ENCODE data around the gene NIPAL3.
"Not testable (repeated sequence)": the region's sequence is repeated elsewhere in the genome, so short reads cannot be mapped to it uniquely, and the experiment has no call there.

The NIPAL3 gene

DNA sequence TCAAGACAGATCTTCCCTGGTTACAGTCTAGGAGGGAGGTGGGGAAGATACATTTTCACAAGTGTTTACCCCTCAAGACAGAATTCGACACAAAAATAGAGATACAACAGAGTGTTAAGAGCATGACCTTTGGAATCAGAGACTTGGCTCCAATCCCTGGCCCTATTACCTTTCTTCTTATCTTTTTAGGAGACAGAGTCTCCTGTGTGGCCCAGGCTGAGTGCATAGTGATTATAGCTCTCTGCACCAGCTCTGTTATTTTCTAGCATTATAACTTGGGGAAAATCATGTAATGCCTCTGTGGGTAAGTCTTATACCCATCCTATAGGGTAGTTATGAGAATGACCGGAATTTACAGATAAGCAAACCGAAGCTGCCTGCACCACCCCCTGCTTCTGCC lies 9.8 kb downstream of the NIPAL3 start:
- DNase-seq, result no peak

DNA sequence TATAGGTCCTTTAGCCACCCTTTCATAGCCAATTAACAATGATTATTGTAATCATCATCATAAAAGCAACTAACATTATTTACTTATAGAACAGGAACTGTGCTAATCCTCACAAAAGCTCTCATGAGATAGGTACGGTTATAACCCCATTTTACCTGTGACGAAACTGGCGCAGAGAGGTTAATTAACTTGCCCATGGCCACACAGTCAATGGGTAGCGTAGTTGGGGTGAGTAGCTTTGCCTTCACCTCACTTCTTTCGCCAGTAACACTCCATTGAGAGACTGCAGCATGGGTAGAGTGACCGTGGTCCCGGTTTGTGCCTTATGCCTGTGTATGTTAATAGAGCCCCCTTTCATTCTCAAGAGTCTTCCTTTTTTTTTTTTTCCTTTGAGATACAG lies 10.3 kb downstream of the NIPAL3 start:
- DNase-seq, result no peak

DNA sequence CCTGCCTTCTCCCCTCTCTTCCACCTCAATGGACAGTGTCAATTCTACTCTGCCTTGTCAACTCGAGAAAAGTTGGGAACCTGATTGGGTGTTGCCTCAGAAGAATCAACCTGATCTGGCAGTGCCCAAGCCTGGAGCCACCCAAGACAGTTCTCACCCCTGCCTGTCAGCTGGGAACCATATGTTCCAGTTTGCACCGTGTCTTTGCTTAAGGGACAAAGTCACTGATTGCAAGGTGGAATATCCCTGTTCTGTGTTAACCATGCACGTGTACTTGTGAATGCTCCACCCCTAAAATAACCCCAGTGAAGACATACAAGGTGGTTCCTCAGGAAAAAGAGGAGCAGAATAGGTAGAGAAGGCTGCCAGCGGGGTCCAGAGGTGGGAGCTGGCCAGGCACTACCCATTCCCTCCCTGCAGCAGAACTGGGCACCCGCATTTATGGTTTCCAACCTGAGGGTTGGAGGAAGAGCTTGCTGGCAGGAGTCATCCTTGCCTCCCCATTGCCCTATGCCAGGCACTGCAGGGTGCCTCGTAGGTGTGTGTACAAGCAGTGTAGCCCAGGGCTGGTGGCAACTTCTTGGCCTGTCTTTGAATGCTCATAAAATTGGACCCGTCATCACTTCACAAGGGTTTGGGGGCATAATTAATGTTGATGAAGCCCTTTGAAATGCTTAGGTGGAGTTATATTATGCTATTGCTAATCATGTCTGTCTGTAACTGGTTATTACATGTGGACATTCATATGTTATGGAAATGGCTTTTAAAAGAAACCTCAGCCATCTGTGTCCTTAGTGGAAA lies 11.3 kb downstream of the NIPAL3 start:
- no peak for DNase-seq

DNA sequence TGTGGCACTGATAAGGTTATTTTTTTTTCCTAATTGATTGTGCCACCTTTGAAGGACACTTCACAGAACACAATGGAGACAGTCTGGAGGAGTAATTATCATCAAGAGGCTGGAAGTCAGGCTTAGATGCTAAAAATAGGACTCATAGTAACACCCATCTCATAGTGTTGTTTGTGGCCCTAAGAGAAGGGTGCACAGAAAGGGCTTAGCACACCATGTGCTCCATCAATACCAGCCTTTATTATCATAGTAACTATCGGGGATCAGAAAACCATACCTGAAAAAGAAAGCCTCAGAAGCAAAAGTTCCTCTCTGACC lies 11.9 kb downstream of the NIPAL3 start:
- DNase-seq, result peak; percentile 11

DNA sequence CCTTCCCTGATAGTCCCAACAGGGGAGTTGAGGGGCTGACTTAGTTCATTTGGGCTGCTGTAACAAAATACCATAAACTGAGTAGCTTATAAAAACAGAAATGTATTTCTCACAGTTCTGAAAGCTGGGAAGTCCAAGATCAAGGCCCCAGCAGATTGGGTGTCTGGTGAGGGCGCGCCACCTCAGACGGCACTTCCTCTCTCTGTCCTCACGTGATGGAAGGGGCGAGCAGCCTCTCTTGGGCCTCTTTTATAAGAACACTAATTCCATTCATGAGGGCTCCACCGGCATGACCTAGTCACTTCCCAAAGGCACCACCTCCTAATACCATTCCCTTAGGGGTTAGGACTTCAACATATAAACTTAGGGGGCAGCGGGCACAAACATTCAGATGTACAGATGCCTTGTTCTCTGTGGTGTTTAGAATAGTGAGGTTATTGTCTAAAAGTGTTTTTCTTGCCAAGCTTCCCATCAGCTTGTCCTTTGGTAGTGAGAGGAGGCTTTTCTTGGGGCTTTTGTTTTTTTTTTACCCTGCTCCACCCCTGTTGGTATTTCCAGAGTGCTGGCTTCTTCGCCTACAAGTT lies 20.3 kb downstream of the NIPAL3 start:
- DNase-seq, result no peak

DNA sequence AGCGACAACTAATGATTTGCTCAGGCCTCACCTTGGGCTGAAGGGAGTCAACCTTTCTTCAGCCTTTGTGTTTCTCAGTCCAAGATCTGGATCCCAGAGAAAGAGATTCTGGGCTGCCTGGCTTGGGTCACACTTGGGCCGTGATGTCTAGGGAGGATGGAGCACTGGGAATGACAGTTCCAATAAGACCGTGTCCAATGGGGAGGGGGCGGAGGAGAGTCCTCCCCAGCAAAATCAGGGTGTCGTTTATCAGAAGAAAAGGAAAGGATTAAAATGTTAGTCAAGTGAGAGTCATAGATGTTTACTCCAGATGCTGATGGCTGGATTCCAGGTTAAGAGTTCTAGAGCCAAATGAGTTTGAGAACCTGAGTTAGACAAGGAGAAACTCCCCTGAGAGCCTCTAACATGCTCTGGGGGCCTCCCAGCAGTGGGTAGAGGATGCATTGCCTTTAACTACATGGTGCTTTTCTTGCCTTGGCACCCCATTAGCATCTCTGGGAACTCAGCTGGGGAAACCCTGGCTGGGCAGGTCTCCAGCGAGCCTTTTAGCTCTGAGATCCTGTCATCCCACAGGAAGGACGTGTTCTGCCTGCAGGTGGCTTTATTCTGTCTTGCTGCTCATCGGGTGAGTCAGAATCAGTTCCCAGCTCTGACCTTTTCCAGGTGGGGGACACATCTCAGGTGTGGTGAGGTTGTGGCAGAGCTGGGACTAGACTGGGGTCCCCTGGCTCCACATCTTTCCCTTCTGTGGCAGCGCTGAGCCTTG lies 22.2 kb downstream of the NIPAL3 start:
- no peak for DNase-seq

DNA sequence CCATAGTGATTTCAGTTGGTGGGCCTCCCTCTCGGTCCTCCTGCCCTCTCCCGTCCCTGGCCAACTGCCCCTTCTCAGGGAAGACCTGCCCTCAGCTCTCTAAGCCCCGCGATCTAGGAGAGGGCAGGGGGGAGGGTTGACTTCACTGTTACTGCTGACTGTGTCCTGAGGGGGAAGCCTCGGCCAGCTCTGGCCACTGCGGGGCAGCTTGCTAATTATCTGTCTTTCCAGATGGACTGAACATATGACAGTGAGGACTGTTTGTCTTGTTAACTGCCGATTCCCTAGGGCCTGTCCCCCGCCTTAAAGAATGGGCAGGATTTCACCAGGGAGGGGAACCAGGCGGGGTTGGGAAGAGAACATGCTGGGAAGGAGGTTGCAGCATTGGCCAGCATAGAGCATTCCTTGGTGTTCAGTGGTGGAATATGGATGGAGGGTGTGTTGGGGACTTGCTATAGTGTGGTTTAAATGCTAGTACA lies 22.9 kb downstream of the NIPAL3 start:
- DNase-seq, result no peak

DNA sequence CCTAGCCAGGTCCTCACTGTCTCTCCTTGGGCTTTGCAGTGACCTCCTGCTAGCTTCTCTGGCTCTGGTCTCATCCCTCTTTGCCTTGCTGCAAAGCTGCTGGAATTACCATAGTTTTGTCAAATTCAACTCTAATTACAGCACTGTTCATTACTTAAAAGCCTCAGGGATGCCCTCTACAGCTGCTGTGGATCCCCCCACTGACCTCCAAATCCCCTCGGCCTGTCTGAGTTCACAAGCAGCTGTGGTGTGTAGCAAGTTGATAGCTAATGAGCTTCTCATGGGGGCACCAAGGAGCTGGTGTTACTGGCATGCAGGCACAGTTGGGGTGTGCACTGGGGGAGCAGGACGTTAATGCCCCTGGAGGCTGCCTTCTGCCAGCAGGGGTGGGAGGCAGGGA lies 24.8 kb downstream of the NIPAL3 start:
- DNase-seq, result no peak

DNA sequence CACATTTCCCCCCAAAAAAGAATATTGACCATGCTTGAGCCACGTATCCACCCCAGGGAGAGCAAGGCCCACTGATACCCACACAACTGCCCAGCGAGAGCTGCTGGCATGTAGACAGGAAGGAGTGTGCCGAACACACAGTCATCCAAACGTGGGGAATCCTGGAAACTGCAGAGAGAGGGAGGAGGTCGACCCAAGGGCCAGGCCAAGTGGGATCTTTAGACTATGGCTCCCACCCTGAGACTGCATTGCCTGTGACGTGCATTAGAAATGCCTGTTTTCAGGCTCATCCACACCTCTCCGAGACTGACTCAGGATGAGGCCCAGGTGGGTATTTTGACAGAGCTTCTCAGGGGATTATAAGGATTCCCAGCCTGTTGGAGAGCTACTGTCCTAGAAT lies 25.9 kb downstream of the NIPAL3 start:
- no peak for DNase-seq

DNA sequence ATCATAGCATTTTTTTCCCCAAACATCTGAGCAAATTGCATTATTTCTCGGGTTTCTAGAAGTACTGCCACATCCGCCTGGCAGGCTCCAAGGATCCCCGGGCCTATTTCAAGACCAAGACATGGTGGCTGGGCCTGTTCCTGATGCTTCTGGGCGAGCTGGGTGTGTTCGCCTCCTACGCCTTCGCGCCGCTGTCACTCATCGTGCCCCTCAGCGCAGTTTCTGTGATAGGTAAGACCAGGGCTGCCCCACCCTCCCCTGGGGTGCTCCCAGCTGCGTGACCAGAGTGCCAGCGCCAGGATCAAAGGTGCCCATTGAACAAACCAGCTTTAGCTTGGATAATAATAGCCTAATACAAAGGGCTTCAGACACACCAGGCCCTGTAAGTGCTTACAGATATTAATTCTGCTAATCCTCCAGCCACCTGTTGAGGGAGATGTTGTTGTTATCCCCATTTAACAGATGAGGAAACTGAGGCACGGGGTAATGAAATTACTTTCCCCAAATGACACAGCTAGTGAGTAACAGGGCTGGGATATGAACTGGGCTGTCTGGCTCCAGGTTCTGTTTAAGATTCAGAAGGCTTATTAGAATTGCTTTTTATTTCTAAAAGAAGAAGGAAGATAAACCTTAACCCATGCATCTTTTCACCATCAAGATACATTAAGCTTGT lies 26.5 kb downstream of the NIPAL3 start:
- DNase-seq, result no peak

DNA sequence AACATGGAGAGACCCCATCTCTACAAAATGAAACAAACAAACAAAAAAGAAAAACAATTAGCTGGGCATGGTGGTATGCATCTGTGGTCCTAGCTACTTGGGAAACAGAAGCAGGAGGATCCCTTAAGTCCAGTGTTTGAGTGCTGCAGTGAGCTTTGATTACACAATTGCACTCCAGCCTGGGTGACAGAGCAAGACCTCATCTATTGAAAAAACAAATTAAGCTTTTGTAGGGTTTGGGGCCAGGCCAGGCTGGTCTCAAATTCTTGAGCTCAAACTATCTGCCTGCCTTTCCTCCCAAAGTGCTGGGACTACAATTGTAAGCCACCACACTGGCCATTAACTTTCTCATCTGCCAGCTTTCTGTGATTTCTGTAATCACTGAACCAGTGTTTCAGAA lies 27.2 kb downstream of the NIPAL3 start:
- no peak for DNase-seq

DNA sequence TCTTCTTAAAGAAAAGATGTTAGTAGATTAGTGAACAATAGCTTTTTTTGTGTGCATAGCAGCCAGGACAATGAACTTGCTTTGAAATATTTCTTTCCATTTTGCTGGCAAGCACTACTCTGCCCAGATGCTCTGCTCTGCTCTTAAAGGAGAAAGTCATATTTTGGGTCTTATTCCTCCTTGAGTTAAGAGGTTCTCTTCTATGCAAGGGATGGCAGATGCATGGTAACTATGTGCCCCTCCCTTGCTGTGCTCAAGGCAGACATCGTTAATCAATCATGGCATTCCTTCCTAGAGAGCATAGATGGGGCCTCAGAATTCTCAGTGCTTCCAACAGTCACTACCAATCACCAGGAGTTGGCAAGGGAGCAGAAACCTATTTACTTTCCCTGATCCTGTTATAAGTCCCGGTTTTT lies 27.6 kb downstream of the NIPAL3 start:
- DNase-seq, result no peak

DNA sequence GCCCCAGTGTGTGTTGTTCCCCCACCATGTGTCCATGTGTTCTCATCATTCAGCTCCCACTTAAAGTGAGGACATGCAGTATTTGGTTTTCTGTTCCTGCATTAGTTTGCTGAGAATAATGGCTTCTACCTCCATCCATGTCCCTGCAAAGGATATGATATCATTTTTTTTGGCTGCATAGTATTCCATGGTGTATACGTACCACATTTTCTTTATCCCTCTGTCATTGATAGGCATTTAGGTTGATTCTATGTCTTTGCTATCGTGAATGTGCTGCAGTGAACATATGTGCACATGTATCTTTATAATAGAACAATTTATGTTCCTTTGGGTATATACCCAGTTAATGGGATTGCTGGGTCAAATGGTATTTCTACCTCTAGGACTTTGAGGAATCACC lies 30.8 kb downstream of the NIPAL3 start:
- DNase-seq, result not testable (repeated sequence)

DNA sequence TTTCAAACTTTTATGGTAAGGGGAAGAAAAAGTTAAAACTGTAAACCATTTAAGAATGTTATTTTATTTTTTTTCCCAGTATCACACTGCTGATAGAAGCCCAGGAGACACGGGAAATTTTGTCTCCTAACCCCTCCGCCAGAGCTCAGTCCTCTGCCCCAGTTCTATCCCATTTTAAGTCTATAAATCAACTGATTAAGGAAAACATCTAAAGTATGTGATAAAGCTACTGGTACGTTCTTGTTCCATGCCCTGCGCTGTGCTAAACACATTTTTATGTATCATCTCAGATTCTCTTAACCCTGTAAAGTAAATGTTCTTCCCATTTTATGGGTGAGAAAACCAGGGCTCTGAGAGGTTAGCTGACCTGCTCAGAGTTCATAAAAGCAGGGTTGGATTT lies 34.7 kb downstream of the NIPAL3 start:
- DNase-seq, result no peak

DNA sequence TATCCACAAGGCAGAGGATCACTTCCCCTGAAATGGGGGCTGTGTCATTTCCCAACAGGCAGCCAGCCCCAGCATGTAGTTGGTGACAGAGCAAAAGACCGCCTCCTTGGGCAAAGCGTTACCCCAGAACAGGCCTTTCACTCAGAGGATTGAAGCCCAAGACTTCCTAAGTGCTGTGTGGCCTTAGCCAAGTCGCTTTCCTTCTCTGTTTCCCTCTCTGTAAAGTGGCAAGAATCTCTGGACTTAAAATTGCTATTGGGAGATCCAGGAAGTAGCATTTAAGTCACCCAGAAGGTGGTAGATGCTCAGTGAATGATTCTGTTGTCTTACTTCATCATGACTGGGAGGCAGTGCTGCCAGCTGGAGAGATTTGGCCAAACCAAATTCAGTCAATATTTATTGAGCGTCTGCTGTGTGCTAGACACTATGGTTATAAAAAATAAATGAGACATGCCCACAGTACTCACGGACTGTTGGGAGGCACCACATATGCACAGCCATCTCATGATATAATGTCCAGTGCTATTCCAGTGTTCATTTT lies 35.3 kb downstream of the NIPAL3 start:
- DNase-seq, result no peak

DNA sequence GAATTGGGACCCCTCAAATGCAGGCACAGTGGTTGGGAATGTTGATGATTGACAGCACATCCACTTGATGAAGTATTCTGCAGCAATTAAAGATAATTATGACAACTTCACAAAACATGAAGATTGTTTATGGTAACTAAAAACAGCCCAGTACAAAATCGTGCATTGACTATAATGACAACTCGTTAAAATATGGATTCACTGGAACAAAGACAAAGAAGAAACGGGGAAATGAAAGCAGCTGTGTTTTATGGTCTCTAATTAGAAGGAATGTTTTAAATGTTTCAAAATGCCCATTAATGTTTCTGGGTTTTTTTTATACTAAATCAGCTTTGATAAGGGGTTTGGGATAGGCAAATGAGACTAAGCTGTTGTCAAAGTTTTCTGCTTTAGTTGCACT lies 36.1 kb downstream of the NIPAL3 start:
- DNase-seq, result no peak

DNA sequence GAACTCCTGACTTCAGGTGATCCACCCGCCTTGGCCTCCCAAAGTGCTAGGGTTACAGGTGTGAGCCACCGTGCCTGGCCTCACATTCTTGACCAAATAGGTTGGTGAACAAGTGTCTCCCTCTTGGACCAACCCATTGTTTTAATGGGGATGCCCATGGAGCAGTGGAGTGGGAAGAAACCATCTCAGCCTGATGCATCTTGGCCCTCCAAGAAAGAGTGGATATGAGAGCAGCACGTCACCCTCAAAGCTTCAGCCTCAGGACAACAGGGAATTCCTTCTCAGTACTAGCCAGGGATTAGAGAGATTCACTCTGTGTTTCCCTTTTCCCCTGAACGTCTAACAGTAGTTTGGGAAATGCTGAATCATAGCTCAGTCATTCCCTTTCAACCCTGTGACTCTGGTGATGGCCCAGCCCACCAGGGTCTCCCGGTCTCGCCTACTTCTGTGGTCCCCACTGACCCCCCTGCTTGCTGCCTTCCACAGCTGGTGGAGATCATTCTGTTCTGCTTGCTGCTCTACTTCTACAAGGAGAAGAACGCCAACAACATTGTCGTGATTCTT lies 37.4 kb downstream of the NIPAL3 start:
- DNase-seq, result no peak

DNA sequence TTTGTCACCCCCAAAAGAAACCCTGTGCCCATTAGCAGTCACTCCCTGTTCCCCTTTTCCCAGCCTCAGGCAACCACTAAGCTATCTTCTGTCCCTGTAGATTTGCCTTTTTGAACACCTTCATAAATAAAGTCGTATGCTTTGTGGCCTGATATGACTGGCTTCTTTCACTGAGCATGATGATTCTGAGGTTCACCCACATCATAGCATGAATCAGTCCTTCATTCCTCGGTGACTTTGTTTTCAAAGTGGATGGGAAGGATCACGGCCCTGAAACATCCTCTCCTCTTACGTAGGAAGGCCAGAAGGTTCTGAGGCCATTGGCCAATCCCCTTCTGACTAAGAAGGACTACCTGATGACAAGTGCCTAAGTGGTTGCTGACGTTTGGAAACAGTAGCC lies 39.1 kb downstream of the NIPAL3 start:
- no peak for DNase-seq

DNA sequence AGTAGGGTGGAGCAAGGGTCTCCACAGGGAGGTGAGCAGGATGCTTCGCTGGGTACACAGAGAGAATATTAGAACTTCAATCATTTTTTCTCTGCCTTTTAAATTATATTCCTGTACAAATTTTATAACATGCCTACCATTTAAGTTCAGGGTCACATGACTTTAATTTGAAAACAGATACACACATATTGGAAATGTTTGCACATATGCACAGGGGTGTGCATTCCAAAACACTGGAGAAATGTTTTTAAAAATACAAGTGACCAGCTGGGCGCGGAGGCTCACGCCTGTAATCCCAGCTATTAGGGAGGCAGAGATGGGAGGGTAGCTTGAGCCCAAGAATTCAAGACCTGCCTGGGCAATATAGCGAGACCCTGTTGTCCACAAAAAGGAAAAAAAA lies 39.7 kb downstream of the NIPAL3 start:
- no peak for DNase-seq

DNA sequence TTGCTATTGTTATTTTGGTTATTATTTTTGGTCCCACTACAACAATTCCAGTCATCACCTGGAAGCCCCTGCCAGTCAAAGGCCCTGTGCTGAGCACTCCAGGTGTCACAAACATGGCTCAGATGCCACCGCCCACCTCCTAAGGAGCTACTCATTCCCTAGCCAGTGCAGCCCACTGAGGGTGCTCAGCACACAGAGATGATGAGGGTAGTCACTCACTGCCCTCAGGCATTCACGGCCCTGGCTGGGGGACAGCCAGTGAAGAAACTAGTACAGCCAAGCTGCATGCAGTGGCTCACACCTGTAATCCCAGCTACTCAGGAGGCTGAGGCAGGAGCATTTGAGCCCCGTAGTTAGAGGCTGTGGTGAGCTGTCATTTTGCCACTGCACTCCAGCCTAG lies 42.3 kb downstream of the NIPAL3 start:
- no peak for DNase-seq

DNA sequence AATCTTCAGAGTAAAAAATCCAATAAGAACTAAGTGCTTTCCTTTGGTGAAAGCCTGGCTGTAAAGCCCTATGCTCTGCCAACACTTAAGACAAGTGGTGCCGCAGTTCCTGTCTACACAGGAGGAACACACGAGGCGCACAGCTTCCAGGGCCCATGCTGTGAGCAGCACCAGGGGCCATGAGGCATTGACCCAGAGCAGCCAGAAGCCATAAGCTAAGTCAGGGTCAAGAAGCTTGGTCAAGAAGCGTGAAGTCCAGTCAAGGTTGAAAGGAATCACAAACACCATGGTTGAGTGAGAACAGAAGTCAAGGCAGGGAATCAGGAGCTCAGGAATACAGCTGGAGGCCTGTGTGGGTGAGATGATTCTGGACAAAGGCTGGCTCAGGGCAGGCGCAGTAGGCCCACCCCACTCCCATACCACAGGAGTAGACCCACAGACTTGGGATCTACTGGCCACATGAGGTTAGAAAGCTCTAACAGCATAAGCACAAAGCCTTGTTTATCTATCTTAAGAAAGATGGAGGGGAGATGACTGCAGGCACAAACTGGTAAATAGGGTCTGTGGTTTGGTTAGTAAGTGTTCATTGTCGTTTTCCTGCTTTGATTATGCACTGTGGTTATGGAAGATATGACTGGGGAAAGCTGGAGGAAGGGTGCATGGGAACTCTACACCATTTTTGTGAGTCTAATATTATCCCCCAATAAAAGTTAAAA lies 44.1 kb downstream of the NIPAL3 start:
- DNase-seq, result no peak

DNA sequence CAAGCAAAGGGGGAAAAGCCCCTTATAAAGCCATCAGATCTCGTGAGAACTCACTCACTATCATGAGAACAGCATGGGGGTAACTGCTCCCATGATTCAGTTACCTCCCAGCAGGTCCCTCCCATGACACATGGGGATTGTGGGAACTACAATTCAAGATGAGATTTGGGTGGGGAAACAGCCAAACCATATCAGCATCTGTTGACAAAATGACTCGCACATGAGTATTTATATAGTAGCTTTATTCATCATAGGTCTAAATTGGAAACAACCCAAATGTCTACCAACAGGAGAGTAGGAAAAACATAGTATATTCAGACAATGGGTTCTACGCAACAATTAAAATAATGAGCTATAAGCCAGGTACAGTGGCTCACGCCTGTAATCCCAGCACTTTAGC lies 46.5 kb downstream of the NIPAL3 start:
- DNase-seq, result not testable (repeated sequence)
